ENCODE results near the gene CDC14A.
"Not testable (repeated sequence)": the region's sequence is repeated elsewhere in the genome, so short reads cannot be mapped to it uniquely, and the experiment has no call there.

The CDC14A gene

GRCh38 chr1:100364697-100365096 is 12.4 kb downstream of the CDC14A start:
- no peak for DNase-seq

DNA sequence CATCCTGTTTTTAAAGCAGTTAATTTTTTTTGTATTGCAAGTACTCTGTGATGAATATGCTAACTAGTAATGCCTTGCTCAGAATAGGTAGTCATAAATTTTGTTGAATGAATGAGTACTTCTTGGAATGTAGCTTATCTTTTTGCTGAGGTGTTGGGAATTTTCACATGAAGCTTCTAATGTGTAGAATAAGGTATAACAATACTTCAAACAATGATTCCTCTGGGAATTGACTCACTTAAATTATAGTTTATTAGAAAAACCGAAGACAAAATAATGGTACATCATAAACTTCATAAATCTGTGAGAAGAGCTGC is 13.9 kb downstream of the CDC14A start:
- no peak for DNase-seq

- DNase-seq: not testable (repeated sequence)
Observed at GRCh38 chr1:100369339-100369738, 17.0 kb downstream of the CDC14A start.

DNA sequence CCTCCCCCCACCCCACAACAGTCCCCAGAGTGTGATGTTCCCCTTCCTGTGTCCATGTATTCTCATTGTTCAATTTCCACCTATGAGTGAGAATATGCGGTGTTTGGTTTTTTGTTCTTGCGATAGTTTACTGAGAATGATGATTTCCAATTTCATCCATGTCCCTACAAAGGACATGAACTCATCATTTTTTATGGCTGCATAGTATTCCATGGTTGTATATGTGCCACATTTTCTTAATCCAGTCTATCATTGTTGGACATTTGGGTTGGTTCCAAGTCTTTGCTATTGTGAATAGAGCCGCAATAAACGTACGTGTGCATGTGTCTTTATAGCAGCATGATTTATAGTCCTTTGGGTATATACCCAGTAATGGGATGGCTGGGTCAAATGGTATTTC is 21.6 kb downstream of the CDC14A start:
- not testable (repeated sequence) for DNase-seq

- DNase-seq: not testable (repeated sequence)
Observed at GRCh38 chr1:100376890-100377289, 24.6 kb downstream of the CDC14A start.

DNA sequence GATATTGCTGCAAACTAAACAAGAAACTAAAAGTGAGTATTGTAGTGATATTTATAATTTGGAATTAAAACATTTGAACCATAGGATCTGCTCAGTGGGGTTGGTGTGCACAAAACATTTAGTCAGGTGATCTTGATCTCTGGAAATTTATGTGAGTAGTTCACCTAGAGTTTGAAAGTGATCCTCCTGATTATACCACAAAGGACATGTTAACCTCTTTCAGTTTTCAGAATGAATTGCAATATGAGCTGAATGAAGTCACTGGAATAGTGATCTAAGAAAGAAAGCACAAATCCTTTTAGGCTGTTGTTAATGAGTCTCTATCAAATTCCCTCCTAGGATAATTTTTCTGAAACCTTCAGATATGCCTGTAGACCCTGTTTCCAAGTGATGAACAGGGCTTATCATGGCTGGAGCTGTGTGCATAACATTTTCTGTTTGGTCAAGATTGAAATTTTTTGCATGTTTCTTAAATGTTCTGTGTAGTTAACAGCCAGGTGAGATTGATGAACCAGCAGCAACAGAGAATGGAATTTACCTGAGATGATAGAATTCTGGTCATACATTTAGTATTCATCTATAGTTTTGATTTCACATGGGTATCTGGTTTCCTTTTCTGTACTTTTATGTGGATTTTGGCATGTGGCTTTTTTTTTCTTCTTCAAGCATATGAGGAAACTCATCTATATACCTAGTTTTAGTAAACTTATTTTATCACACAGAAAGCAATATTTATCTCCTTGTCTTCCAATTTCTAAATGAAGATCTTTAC is 25.5 kb downstream of the CDC14A start:
- DNase-seq: no peak

- DNase-seq: no peak
Observed at GRCh38 chr1:100378956-100379355, 26.6 kb downstream of the CDC14A start.

DNA sequence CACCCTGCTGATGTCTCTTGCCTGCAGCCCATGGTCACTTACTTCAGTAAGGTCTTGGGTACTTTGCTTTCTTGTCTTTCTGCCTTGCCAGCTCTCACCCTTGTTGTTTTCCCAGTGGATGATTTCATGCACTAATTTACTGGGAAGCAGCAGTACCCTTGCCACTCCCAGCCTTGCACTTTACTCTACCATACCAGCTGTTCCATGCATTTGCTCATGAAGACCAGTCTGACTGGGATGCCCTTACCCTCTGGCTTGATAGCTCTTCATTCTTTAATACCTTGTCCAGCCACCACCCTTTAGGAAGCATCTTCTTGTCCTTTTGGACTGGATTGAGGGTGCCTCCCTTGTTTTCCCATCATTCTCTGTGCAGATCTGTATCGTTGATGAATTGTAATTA is 28.3 kb downstream of the CDC14A start:
- DNase-seq: no peak

DNA sequence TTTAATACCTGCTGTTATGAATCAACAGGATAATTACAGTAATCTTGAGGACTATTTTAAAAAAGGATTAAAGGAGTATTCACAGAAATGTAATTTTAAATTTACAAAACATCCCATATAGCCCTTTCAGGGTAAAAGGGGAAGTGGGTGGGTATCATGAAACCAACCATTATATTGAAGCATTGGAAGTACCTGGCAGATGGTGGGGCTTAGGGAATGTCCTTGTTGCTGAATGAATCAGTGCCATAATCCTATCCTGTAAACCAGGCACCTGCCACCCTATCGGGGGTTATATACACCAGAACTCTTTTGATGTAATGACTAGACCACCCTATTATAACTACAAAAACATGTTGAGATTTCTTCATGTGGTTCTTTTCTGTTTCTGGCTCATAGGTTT is 30.4 kb downstream of the CDC14A start:
- DNase-seq: no peak

DNA sequence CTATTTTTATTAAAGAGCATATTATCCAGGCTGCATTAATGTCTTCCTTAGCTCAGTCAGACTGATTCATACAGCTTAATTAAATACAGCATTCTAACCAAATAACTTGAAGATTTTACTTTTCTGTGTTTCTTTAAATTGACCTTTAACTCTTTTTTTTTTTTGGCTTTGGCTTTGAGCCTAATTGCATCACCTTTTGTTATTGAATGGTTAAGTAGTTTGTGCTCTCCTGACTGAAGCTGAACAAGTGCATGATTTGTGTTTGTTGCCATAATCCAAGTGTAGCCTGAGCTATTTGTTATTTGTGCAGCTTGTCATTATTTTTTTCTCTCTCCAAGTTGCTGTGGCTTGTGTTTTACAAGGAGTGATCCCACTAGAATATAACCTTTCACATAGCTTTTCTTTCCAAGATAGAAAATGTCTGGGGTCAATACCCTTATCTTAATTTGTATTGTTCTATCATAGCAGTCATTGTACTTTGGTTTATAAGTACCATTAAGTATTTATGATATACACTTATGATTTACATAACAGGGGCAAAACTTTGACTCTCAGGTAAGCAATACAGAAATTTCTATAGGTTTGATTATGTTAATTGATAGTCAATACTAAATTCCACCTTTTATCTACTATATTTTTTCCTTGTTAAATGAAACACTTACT is 31.6 kb downstream of the CDC14A start:
- no peak for DNase-seq

DNA sequence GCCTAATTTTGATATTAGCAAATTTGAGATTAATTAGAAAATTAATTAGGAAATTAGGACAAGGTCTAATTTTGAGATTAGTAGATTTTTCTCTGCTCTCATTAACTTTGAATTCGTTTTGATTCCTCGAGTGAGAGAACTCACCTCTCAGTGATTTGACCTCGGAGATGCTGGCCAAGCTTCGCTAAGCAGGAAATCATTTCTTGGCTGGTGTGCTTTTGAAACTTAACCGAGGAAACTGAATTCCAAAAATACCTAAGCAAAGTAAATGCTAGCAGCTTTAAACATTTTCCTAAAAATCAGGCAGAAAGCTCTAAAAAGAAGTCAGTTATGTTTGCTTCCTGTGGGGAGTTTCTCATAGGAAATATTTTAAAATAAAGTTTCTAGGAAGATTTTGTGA is 34.9 kb downstream of the CDC14A start:
- no peak for DNase-seq

- no peak for DNase-seq
Observed at GRCh38 chr1:100387657-100388350, 35.5 kb downstream of the CDC14A start.

DNA sequence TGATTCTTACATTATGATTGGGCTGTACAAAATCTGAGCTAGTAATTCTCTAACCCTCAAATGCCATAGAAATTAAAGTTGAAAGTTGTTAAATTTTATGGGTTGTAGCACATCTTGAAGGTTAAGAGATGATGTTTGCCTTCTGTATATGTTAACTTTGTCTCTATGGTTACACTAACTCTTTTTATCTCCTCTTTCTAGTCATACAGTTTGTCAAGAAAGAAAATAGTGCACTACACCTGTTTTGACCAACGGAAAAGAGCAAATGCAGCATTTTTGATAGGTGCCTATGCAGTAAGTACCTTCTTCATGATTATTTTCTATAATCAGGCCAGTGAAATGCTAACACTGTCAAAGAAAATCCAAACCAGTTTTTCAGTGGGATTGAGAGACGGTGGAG is 38.2 kb downstream of the CDC14A start:
- DNase-seq: no peak

DNA sequence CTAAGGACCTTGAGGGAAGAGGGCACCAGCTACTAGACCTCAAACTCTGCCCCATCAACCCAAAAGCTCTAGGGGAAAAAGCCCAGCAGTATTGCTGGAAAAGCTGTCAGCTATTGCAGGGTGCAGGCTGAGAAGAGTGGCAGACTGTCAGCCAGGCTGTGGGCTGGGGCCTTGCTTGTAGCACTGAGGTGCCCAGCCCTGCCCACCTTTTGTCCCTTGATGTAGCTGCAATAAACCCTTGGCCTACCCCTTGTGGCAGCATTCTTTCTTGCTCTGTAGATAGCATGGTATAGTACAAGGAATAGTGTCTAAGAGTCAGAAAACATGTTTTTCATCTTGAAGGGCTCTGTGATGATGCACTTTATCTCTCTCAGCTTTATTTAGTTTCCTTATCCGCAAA is 39.4 kb downstream of the CDC14A start:
- DNase-seq: peak; percentile 25

- DNase-seq: no peak
Observed at GRCh38 chr1:100392756-100393155, 40.5 kb downstream of the CDC14A start.

DNA sequence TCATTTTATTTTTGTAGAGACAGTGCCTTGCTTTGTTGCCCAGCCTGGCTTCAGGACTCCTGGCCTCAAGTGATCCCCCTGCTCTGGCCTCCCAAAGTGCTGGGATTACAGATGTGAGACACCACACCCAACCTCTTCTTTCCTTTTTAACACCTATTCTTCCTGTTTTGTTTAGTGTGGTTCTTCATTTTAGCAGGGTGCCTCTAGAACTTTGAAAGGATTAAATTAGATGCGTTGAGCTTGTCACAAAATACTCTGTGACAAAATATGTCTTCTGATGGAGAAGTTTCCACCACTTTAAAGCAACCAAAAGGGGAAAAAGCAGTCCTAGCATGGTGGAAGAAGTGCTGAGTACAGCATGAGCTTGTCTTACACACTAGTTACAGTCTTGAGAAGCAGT is 42.0 kb downstream of the CDC14A start:
- no peak for DNase-seq

GRCh38 chr1:100395913-100396312 is 43.6 kb downstream of the CDC14A start:
- no peak for DNase-seq

DNA sequence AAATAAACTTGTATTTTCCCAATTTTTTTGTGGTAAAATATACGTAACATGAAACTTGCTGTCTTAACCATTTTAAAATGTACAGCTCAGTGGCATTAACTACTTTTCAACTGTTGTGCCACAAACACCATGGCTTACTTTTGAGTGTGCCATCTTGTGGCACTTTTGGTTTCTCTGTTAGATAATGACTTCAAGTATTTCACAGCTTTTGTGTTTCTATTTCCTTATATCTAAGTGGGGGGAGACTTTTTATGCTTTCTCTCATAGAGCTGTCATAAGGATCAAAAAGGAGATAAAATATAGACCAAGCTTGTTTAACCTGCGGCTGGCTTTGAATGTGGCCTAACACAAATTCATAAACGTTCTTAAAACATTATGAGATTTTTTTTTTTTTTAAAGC is 44.3 kb downstream of the CDC14A start:
- DNase-seq: no peak

DNA sequence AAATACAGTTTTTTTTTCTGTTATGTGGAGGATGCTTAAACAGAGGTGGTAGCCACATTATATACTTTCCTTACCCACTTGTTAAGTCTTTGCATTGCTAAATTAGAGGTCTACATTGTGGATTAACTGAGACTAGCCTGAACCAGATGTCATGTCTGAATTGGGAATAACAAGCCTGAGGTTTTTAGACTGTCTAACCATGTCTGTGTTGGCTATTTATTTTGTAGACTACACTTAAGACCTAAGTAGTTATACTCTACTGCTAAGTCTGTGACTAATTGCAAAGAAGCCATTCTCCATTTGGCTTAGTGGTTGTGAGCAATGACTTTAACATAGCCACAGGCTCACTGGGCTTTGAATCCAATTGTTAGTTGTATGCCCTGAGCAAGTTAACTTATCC is 45.4 kb downstream of the CDC14A start:
- no peak for DNase-seq

DNA sequence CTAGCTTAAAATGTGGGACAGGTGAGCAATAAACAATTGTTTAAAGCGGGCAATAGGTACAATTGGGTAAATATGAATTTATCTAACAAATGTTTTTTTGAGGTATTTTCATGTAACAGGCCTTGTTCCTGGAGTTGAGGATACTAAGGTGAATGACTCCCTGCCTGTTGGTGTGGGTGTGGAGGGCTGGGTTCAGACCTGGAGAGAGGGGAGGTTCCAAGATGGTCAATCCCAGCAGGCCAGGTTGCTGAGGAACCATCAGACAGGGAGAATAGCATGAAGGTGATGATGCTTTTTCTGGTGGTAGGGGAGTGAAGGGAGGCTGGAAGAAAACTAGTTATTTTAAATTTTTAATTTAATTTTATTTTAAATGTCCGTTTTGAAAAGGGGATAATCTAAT is 46.3 kb downstream of the CDC14A start:
- no peak for DNase-seq

DNA sequence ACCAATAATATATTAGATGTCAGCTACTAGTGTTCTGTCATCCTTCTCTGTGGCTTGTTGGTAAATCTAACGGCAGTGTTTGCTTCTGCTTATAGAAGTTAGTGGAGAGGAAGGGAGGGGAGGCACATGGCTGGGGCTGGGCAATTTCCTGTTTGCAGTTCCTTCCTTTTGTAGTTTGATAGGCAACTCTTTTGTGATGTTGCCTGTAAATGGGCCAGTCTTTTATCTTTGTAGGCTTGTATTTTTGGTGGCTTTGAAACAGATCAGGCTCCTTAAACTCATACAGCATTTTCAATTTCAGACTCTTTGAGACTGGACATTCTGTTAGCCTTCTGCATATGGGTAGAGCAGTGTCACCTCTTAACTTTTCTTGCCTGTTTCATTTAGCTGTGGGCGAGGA is 48.1 kb downstream of the CDC14A start:
- DNase-seq: peak; percentile 55

- no peak for DNase-seq
Observed at GRCh38 chr1:100404821-100405220, 52.5 kb downstream of the CDC14A start.

GRCh38 chr1:100405902-100406301 is 53.6 kb downstream of the CDC14A start:
- DNase-seq: not testable (repeated sequence)

DNA sequence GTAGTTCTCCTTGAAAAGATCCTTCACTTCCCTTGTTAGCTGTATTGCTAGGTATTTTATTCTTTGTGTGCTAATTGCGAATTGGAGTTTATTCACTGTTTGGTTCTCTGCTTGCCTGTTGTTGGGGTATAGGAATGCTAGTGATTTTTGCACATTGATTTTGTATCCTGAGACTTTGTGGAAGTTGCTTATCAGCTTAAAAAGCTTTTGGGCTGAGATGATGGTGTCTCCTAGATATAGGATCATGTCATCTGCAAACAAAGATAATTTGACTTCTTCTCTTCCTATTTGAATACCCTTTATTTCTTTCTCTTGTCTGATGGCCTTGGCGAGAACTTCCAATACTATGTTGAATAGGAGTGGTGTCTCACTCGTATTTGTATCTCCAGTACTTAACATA is 55.1 kb downstream of the CDC14A start:
- not testable (repeated sequence) for DNase-seq
